Measurements from ENCODE around the gene SYNC. TPM values are rescaled to one million over a fixed set of nuclear protein-coding genes. Genes with fewer than 3 reads are reported as not detected.

Gene SYNC
- total RNA-seq, 2 experiments from 2014 or later, result 0.09 TPM; not detected in 1

DNA sequence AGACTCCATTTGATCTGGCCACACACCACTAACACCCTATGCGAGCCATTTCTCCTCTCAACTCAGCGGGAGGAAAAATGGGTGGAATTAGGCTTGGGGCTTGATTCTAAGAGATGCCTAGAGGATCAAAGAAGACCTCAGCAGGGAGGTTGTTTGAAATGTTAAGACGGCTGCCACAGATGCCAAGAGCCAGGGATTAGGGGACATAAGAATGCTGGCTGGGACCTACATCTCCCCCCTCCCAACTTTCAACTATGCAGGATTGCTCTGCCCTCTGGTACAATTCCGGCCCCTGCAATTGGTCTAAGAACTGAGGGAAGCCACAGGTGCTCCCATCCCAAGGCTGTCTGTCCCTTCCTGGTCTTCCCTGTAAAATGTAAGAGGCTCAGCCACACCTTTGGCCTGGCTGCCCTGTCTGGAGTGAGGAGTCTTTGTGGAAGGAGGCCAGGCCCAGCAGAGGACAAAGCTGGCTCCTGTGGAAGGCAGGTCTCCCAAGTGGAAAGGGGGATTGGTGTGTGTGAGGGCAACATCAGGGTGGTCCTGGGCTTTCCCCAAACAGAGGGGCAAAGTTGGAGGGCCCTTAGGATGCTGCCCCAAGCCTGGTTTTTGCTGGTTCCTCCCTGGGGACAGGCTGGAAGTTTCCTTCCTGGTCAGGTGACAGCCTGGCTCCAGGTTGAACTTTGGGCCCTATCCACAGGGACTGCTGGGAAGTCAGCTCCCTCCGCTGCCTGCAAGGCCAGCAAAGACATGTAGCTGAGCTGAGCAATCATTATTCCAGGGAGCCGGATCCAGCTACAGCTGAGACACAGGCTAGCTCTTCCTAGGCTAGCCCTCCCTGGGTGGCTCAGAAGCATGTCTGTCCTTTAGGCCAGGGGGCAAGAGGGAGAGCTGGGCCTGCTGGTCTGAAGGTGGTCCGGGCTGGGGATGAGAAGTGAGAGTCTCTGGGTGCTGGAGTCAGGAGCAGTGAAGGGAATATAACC, 34.5 kb upstream of the SYNC start:
- Histone ChIP-seq H3K4me3 (ENCODE audit: low read depth, low read length, poor library complexity, severe bottlenecking) (no peak overlapping the region), H2AFZ (ENCODE audit: low read length) (no peak overlapping the region), H3K4me2 (ENCODE audit: low read length) (no peak overlapping the region), H3K36me3 (ENCODE audit: insufficient read depth, low read length) (no peaks in the 10 kb centered on the region), H3K27ac (ENCODE audit: low read depth, low read length, poor library complexity, severe bottlenecking) (no peak overlapping the region), H3K4me1 (ENCODE audit: insufficient read depth, low read length, poor library complexity, severe bottlenecking) (no peaks in the 10 kb centered on the region), H3K9me3 (ENCODE audit: low read length) (no peaks in the 10 kb centered on the region), H3K9me2 (ENCODE audit: insufficient read depth, low read length) (no peaks in the 10 kb centered on the region), H3K79me2 (ENCODE audit: insufficient read depth, low read depth, low read length) (no peaks in the 10 kb centered on the region), H4K20me1 (ENCODE audit: insufficient read depth, low read length) (no peaks in the 10 kb centered on the region)
- CTCF ChIA-PET (ENCODE audit: unreplicated experiment), result no interaction called here
- DNase-seq (ENCODE audit: low spot score), result no peak
- TF ChIP-seq, protein P1, sequence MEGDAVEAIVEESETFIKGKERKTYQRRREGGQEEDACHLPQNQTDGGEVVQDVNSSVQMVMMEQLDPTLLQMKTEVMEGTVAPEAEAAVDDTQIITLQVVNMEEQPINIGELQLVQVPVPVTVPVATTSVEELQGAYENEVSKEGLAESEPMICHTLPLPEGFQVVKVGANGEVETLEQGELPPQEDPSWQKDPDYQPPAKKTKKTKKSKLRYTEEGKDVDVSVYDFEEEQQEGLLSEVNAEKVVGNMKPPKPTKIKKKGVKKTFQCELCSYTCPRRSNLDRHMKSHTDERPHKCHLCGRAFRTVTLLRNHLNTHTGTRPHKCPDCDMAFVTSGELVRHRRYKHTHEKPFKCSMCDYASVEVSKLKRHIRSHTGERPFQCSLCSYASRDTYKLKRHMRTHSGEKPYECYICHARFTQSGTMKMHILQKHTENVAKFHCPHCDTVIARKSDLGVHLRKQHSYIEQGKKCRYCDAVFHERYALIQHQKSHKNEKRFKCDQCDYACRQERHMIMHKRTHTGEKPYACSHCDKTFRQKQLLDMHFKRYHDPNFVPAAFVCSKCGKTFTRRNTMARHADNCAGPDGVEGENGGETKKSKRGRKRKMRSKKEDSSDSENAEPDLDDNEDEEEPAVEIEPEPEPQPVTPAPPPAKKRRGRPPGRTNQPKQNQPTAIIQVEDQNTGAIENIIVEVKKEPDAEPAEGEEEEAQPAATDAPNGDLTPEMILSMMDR (conservative IDR thresholded peaks at IDR 0.05; ENCODE audit: low read length), result no peak
- TF ChIP-seq EZH2phosphoT487 (IDR thresholded peaks at IDR 0.05; ENCODE audit: borderline replicate concordance, low read depth, low read length), result no peak
- no TSS peak for BruUV-seq (replicated peaks)
- intact Hi-C loops (cut with micrococcal nuclease; ENCODE audit: unreplicated experiment), result no loop called here
- POLR2A ChIA-PET, result no interaction called here

DNA sequence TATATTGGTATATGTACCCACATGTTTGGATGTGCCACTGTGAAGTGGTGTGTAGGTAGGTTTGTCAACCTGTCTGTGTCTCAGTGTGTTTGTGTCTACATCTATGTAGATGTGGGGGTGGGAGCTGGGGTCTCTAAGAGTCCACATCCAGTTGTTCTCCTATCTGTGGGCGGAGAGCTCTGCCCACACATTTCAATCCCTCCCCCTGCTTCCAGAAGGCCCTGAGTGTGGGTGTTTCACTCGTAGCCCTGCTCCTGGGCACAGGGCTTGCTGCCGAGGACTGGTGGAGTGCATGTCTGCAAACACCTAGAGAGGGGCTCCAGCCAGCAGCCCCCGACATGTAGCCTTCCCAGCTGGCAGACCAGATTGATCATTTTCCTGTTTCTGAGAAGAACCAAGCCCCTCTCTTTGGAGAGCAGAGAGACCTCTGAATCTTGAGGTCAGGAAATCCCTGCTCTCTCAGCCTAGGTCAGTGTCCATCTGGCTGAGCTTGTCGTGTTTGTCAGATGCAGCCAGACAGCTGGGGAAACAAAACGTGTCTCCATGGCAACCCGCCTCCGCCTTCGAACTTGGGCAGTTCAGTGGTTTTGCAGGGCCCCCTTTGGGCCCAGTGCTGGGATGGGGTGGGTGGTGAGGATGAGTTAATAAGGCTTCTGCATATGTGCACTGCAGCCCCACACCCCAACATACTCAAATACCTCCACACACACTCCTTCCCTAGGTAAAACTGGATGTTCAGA, 31.2 kb upstream of the SYNC start:
- Histone ChIP-seq H3K4me3 (ENCODE audit: low read depth, low read length, poor library complexity, severe bottlenecking) (no peak overlapping the region), H3K4me2 (ENCODE audit: low read length) (no peak overlapping the region), H3K79me2 (ENCODE audit: insufficient read depth, low read depth, low read length) (no peaks in the 10 kb centered on the region), H3K36me3 (ENCODE audit: insufficient read depth, low read length) (no peaks in the 10 kb centered on the region), H3K27ac (ENCODE audit: low read depth, low read length, poor library complexity, severe bottlenecking) (no peak overlapping the region), H3K9me2 (ENCODE audit: insufficient read depth, low read length) (no peaks in the 10 kb centered on the region), H3K9me3 (ENCODE audit: low read length) (no peaks in the 10 kb centered on the region), H3K4me1 (ENCODE audit: insufficient read depth, low read length, poor library complexity, severe bottlenecking) (no peaks in the 10 kb centered on the region), H2AFZ (ENCODE audit: low read length) (no peak overlapping the region), H4K20me1 (ENCODE audit: insufficient read depth, low read length) (no peaks in the 10 kb centered on the region)
- DNase-seq (ENCODE audit: low spot score), result no peak
- no peak for TF ChIP-seq EZH2phosphoT487 (IDR thresholded peaks at IDR 0.05; ENCODE audit: borderline replicate concordance, low read depth, low read length)
- TF ChIP-seq, protein P1 (conservative IDR thresholded peaks at IDR 0.05; ENCODE audit: low read length), result no peak
- intact Hi-C loops (cut with micrococcal nuclease; ENCODE audit: unreplicated experiment), result no loop called here
- POLR2A ChIA-PET, result no interaction called here
- CTCF ChIA-PET (ENCODE audit: unreplicated experiment), result no interaction called here
- BruUV-seq (replicated peaks), result no TSS peak
